Neural progenitor cell (in vitro differentiated cells): ENCODE measurements around the gene DNAAF5. TPM values are rescaled to one million over a fixed set of nuclear protein-coding genes. Genes with fewer than 3 reads are reported as not detected.
A peak's percentile ranks its signal among the peaks of the same experiment; 100 is the strongest.

Experiments used
- DNase-seq: peaks from one replicate; pipeline ENCODE4 v3.0.0-alpha.2; 2016; ENCODE audit warnings: low spot score
- H2AFZ ChIP-seq: fragments of 200-600 bp; sonication (generic); replicated peaks from 2 replicates; pipeline ENCODE4 v1.6.1; 2016; ENCODE audit warnings: antibody characterized with exemption
- H3F3A ChIP-seq: fragments of 200-600 bp; sonication (generic); 2 replicates; pipeline ENCODE4 v1.6.1; 2016; ENCODE audit warnings: antibody characterized with exemption, low read depth
- H3K27ac ChIP-seq: fragments of 200-600 bp; sonication (generic); 2 replicates; pipeline ENCODE4 v1.5.1; 2016; ENCODE audit warnings: mild to moderate bottlenecking
- H3K27me3 ChIP-seq: fragments of 200-600 bp; sonication (generic); 2 replicates; pipeline ENCODE4 v1.6.1; 2016; ENCODE audit warnings: mild to moderate bottlenecking, moderate library complexity
- H3K36me3 ChIP-seq: fragments of 200-600 bp; sonication (generic); 2 replicates; pipeline ENCODE4 v1.5.1; 2016
- H3K4me1 ChIP-seq: fragments of 200-600 bp; sonication (generic); 2 replicates; pipeline ENCODE4 v1.6.1; 2016; ENCODE audit warnings: mixed run types
- H3K4me2 ChIP-seq: fragments of 200-600 bp; sonication (generic); 2 replicates; pipeline ENCODE4 v1.6.1; 2016
- H3K4me3 ChIP-seq: fragments of 200-600 bp; sonication (generic); 2 replicates; pipeline ENCODE4 v1.5.1; 2016
- H3K79me2 ChIP-seq: fragments of 200-600 bp; sonication (generic); 2 replicates; pipeline ENCODE4 v1.6.1; 2016; ENCODE audit warnings: low read depth
- H3K9ac ChIP-seq: fragments of 200-600 bp; sonication (generic); 2 replicates; pipeline ENCODE4 v1.6.1; 2016
- H3K9me3 ChIP-seq: fragments of 200-600 bp; sonication (generic); 2 replicates; pipeline ENCODE4 v1.5.1; 2016; ENCODE audit warnings: low read depth
- H4K20me1 ChIP-seq: fragments of 200-600 bp; sonication (generic); 2 replicates; pipeline ENCODE4 v1.6.1; 2016; ENCODE audit warnings: low read depth
- H3K27ac Mint-ChIP-seq: 3 replicates; pipeline ENCODE4 v1.8.0; 2021; ENCODE audit warnings: mixed read lengths
- H3K27me3 Mint-ChIP-seq: 2 replicates; pipeline ENCODE4 v1.8.0; 2022; ENCODE audit warnings: low read depth, mild to moderate bottlenecking, inconsistent platforms, moderate library complexity, mixed read lengths; ENCODE audit not compliant: insufficient read depth
- H3K36me3 Mint-ChIP-seq: 3 replicates; pipeline ENCODE4 v1.8.0; 2021; ENCODE audit warnings: mixed read lengths
- H3K4me1 Mint-ChIP-seq: 3 replicates; pipeline ENCODE4 v1.8.0; 2021; ENCODE audit warnings: mixed read lengths
- H3K4me3 Mint-ChIP-seq: 3 replicates; pipeline ENCODE4 v1.8.0; 2021; ENCODE audit warnings: mild to moderate bottlenecking, moderate library complexity, mixed read lengths
- H3K9me3 Mint-ChIP-seq: 3 replicates; pipeline ENCODE4 v1.8.0; 2020; ENCODE audit warnings: mixed read lengths
- EZH2 ChIP-seq: fragments of 200-600 bp; sonication (generic); IDR thresholded peaks from 2 replicates; pipeline ENCODE4 v1.6.1; 2017; ENCODE audit warnings: antibody characterized with exemption, mild to moderate bottlenecking, moderate library complexity
- EZH2phosphoT487 ChIP-seq: fragments of 200-600 bp; sonication (generic); IDR thresholded peaks from 2 replicates; pipeline ENCODE4 v1.6.1; 2017; ENCODE audit warnings: antibody characterized with exemption
- total RNA-seq: library from RNA; depleted of rRNA; stranded (reverse); fragments of >200 nt; gene quantifications from 2 replicates; pipeline ENCODE4 v1.2.3, GENCODE V29; 2015; ENCODE audit warnings: low replicate concordance
- TF ChIP-seq, protein P1 (sequence below): fragments of 200-600 bp; sonication (generic); IDR thresholded peaks from 2 replicates; pipeline ENCODE4 v1.5.1; 2017; ENCODE audit warnings: antibody characterized with exemption, mild to moderate bottlenecking

Gene DNAAF5
- total RNA-seq, 1 donor from 2014 or later, result 23.5 TPM

DNA sequence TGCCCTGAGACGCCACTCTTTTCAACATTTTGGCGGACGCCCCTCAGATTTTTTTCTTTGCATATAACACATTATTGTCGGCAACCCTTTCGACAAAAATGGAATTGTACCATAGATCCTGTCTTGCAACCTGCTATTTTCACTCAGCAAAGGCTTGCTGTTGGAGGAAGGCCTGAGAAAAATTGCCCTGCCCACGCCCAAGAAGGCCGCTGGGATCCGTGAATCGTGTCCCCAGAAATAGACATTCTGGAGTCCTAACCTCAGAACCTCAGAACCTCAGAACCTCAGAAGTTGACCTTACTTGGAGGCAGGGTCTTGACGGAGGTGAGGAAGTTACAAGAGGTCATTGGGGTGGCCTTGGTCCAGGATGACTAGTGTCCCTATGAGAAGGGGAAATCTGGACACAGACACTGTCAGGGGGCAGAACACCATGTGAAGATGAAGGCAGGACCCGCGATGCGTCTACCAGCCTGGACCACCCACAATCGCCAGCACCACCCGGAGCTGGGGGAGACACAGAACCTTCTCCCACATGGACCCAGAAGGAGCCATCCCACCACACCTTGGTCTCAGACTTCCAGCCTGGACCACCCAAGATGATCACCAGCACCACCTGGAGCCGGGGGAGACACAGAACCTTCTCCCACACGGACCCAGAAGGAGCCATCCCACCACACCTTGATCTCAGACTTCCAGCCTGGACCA, 19.1 kb upstream of the DNAAF5 start:
- DNase-seq, result no peak
- Histone ChIP-seq H3K4me3 (no peak overlapping the region), H3K4me2 (no peak overlapping the region), H3K27ac (no peak overlapping the region), H3K9me3 (no peaks in the 10 kb centered on the region), H3K9ac (no peak overlapping the region), H3K36me3 (no peaks in the 10 kb centered on the region), H3K4me1 (peaks cover 4% of the 10 kb centered on the region), H3F3A (no peaks in the 10 kb centered on the region), H3K79me2 (peaks cover 12% of the 10 kb centered on the region), H4K20me1 (no peaks in the 10 kb centered on the region), H2AFZ (no peak overlapping the region), H3K27me3 (no peaks in the 10 kb centered on the region)
- Mint-ChIP-seq H3K9me3 (peaks cover 11% of the 10 kb centered on the region), H3K27ac (no peak overlapping the region), H3K27me3 (peaks cover 2% of the 10 kb centered on the region), H3K36me3 (peaks cover 12% of the 10 kb centered on the region), H3K4me3 (no peak overlapping the region), H3K4me1 (peaks cover 2% of the 10 kb centered on the region)
- TF ChIP-seq, protein P1, sequence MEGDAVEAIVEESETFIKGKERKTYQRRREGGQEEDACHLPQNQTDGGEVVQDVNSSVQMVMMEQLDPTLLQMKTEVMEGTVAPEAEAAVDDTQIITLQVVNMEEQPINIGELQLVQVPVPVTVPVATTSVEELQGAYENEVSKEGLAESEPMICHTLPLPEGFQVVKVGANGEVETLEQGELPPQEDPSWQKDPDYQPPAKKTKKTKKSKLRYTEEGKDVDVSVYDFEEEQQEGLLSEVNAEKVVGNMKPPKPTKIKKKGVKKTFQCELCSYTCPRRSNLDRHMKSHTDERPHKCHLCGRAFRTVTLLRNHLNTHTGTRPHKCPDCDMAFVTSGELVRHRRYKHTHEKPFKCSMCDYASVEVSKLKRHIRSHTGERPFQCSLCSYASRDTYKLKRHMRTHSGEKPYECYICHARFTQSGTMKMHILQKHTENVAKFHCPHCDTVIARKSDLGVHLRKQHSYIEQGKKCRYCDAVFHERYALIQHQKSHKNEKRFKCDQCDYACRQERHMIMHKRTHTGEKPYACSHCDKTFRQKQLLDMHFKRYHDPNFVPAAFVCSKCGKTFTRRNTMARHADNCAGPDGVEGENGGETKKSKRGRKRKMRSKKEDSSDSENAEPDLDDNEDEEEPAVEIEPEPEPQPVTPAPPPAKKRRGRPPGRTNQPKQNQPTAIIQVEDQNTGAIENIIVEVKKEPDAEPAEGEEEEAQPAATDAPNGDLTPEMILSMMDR, result no peak
- TF ChIP-seq EZH2, result no peak
- TF ChIP-seq EZH2phosphoT487, result no peak

DNA sequence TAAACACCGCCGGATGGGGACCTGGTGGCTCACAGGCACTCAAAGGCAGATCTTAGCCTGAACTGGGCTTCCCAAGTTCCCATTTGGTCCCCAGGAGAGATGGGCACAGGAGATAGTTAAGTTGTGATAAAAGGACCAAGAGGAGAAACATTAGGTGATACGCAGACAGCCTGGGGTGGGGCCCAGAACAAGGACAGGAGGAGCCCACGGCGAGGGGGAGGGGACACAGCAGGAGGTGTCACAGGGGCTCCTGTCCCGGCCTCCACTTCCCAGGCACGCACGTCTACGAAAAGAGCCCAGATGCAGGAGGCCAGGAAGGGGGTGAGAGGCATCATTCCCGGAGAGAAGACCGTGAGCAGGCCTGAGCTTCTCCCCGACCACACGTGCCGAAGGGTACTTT, 16.3 kb upstream of the DNAAF5 start:
- Mint-ChIP-seq H3K27me3 (peaks cover 8% of the 10 kb centered on the region), H3K36me3 (peaks cover 6% of the 10 kb centered on the region), H3K4me3 (peak overlapping the region; percentile 60), H3K4me1 (peaks cover 10% of the 10 kb centered on the region), H3K9me3 (no peaks in the 10 kb centered on the region), H3K27ac (peak overlapping the region; percentile 54)
- Histone ChIP-seq H3K9me3 (no peaks in the 10 kb centered on the region), H3K36me3 (no peaks in the 10 kb centered on the region), H3K4me3 (no peak overlapping the region), H3F3A (peaks cover 3% of the 10 kb centered on the region), H3K9ac (no peak overlapping the region), H3K27me3 (no peaks in the 10 kb centered on the region), H3K4me2 (no peak overlapping the region), H2AFZ (no peak overlapping the region), H4K20me1 (no peaks in the 10 kb centered on the region), H3K79me2 (no peaks in the 10 kb centered on the region), H3K4me1 (peaks cover 4% of the 10 kb centered on the region), H3K27ac (no peak overlapping the region)
- no peak for TF ChIP-seq EZH2phosphoT487
- no peak for TF ChIP-seq EZH2
- TF ChIP-seq, protein P1, result no peak
- DNase-seq, result no peak

DNA sequence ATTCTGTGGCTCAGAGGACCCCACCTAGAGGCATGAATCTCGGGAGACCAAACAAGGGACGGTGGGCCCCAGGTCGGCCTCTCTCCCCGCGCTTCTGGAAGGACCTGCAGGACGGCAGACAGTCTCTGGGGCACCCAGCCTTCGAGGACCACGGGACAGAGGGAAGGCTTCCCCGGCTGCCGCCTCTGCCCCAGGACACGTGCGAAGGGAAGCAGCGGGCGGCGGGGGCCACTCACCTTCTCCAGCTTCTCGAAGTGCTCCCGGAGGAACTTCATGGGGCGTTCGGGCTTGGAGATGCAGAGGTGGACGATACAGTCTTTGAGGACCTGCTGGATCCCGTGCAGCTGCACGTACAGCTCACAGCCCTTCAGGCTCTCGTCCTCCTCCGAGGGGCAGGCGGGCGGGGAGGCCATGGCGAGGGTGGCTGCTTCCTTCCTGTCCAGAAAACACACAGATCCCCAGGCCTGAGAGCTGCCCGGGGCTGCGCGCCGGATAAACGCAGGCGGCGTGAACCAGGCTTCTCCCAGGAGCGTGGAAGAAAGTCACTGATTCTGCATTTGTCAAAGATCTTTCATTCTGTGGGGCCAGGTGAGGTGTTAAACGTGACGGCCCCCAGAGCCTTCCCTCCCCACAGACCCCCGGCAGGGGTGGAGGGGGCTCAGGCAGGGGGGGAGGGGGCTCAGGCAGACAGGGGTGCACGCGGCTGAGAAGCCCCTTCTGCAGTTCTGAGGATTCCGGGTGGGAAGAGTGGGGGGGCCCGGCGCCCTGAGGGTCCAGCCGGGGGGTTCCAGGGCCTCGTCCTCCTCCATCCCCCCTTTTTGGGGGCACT, 15.2 kb upstream of the DNAAF5 start:
- no peaks in the 10 kb centered on the region for H3K9me3 Mint-ChIP-seq
- TF ChIP-seq EZH2phosphoT487 (no peak), EZH2 (no peak)
- TF ChIP-seq, protein P1, result no peak
- H3K4me1 Mint-ChIP-seq, result peaks cover 10% of the 10 kb centered on the region
- Histone ChIP-seq H4K20me1 (no peaks in the 10 kb centered on the region), H3K36me3 (no peaks in the 10 kb centered on the region), H3K27me3 (no peaks in the 10 kb centered on the region), H3K79me2 (no peaks in the 10 kb centered on the region), H3F3A (peaks cover 3% of the 10 kb centered on the region), H3K4me3 (peak overlapping the region; percentile 58), H3K27ac (no peak overlapping the region), H3K4me1 (peaks cover 4% of the 10 kb centered on the region), H3K9ac (no peak overlapping the region), H2AFZ (no peak overlapping the region), H3K4me2 (peak overlapping the region; percentile 78), H3K9me3 (no peaks in the 10 kb centered on the region)
- no peak overlapping the region for H3K27ac Mint-ChIP-seq
- H3K27me3 Mint-ChIP-seq, result peaks cover 8% of the 10 kb centered on the region
- DNase-seq, result no peak
- peak overlapping the region; percentile 70 for H3K4me3 Mint-ChIP-seq
- H3K36me3 Mint-ChIP-seq, result peaks cover 6% of the 10 kb centered on the region
